GM19463 (cell line): ENCODE data around the gene METTL26.

Source experiments
- ATAC-seq: cut with Tn5 transposase; IDR thresholded peaks from one replicate; pipeline ENCODE4 v1.9.1; 2021; ENCODE audit warnings: mild to moderate bottlenecking, moderate library complexity; ENCODE audit not compliant: unreplicated experiment

The METTL26 gene

GRCh38 chr16:660459-661183 lies 24.5 kb upstream of the METTL26 start:
- peak; percentile 78 for ATAC-seq

GRCh38 chr16:660132-660458 lies 24.0 kb upstream of the METTL26 start:
- ATAC-seq: no peak

DNA sequence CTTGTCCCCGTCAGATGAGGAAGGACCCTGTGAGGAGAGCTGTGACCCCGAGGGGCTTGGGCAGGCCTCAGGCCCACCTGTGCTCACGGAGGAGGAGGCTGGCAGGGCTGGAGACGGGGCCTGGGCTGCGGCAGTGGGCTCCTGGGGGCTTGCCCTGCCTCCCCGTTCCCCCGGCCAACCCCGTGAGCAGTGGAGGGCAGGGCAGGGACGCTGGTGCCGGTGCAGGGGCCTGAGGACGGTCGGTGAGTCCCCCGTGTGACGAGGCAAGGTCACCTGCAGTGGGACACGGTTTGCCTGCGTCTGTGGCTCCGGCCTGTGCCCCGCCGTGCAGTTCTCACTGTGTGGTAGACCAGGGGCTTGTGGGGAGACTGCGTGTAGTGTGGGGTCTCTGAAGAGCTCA lies 23.5 kb upstream of the METTL26 start:
- ATAC-seq: no peak

DNA sequence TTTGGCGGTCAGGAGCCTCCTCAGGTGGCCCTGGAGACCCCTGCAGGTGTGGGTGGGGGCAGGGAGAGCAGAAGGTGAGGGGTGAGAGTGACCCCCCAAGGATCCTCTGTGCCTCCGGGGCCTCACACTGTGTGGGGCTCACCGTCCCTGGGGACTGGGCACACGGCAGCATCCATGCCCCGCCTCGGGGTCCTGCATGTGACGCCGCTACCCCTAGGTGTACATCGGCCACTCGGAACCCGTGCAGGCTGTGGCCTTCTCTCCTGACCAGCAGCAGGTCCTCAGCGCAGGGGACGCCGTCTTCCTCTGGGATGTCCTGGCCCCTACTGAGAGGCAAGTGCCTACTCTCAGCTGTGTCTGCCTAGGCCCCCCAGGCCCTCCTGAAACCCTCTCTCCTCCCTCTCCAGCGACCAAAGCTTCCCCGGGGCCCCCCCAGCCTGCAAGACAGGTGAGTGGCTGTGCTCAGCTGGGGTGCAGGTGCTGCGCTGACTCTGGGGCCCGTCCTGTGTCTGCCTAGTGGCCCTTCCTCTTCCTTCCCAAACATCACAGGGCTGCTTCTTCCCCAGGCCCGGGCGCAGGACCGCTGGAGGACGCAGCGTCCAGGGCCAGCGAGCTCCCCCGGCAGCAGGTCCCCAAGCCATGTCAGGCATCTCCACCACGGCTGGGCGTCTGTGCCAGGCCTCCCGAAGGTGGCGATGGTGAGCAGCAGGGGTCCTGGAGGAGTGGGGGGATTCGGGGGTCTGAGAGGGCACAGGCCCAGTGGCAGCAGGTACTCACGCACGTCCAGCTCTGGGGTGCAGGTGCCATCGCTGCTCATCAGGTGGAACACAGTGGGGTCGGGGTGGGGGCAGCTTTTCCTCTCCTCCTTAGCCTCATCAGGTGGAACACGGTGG lies 22.8 kb upstream of the METTL26 start:
- ATAC-seq: no peak

DNA sequence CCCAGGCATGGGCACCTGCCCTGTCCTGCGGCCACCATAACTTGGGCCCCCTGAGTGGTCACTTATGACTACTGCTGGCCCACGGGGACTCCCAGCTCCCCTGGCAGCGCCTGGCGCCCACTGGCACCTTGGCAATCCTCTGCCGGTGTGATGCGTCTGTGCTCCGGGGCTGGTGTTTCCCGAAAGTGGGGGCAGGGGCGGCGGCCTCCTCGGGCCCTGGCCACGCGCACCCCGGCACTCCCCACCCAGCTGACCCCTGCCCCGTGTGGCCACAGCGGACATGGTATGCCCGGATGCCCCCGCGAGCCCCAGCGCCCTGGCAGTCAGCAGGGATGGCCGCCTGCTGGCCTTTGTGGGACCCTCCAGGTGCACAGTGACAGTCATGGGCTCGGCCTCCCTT lies 21.4 kb upstream of the METTL26 start:
- ATAC-seq: no peak

GRCh38 chr16:654034-654433 lies 17.9 kb upstream of the METTL26 start:
- no peak for ATAC-seq

DNA sequence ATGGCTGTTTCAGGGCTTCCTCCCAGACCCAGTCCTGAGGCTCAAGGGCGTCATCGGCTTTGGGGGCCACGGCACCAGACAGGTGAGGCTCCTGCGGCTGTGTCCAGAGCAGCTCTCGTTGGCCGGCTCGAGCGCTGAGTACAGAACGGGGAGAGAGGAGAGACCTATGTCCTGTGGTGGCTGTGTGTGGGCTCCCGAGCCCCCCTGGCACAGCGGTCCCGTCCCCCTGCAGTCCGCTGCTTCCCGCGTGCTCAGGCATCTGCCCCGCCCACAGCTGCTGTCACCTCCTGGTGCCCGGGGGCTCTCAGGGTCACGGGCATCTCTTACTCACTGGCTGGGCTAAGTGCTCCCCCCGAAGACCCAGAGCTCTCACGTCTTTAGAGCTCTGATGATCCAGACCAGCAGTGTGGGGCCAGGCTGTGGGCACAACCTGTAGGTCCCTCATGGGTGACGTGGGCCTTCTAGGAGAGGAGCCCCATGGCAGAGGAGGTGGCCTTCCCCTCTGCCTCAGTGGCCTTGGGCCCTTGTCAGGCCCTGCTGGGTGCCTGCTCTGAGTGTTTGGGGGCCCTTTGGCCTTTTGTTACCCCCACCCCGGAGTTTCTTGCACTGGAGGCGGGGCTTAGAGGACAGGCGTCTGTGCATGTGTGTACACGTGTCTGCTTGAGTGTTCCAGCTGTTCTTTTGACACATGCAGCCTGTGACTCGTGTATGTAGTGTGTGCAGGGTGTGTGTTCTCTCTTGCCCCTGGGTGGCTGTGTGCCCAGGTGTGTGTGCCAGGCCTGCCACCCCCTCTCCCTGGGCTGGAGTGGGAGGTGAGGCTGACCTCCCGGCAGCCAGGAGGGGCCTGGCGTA lies 16.6 kb upstream of the METTL26 start:
- no peak for ATAC-seq

DNA sequence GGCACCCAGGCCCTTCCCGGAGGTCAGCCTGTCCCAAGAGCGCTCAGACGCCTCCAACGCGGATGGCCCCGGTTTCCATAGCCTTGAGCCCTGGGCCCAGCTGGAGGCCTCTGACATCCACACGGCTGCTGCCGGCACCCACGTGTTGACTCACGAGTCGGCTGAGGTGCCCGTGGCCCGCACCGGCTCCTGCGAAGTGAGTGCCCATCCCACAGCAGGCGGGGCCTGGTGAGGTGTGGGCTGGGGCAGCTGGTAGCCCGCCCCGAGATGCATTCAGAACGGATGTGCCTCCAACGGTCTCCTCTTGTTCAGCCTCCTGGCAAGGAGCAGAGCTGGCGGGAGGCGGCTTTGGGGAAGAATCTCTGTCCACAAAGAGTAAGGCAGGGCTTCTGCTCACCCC lies 15.7 kb upstream of the METTL26 start:
- ATAC-seq: no peak

- peak; percentile 8 for ATAC-seq
Measured at GRCh38 chr16:649631-650030, 13.5 kb upstream of the METTL26 start.

- ATAC-seq: peak; percentile 86
Measured at GRCh38 chr16:648781-649589, 12.9 kb upstream of the METTL26 start, which contains the start of gene WDR90. WDR90 (plus strand) TSS chr16:649365; CDS start chr16:649417, 52 bp downstream.

- no peak for ATAC-seq
Measured at GRCh38 chr16:648071-648780, 12.1 kb upstream of the METTL26 start.

- no peak for ATAC-seq
Measured at GRCh38 chr16:647173-647902, 11.2 kb upstream of the METTL26 start.

GRCh38 chr16:646679-647172 lies 10.6 kb upstream of the METTL26 start:
- ATAC-seq: no peak

DNA sequence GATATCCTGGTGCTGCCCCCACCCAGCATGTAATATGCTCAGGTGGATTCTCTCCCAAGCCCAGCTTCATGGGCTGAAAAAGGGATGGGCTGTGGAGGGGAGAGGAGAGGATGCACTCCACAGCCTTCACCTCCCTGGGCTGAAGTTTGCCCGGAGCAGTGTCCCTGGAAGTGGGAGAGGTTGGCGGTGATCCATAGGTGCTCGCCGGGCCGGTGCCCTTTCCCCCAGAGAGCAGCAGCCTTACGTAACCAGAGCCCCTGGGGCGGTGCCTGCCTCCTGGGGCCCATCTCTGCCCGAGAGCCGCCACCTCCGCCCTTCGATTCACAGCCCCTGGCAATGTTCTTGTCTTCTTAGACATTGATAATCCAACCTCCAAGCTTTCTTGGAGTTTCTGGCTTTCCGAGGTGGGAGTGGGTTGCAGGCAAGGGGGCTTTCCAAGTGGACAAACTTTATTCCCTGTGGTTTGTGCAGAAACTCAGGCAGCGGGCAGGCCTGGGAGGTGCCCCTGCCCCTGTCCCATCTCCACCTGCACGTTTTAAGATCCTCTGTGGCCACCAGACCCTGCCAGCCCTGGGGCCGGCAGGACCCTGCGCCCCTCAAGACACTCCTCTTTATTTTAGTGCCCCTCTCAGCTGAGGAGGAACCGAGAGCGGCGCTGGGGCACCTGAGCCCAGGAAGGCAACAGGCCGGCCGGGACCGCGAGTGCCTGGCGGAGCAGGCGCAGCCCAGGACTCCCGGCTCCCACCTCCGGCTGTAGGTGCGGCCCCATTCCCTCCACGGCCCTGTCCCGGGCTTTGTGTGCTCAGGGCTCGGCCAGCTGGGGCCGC lies 10.0 kb upstream of the METTL26 start:
- ATAC-seq: no peak

GRCh38 chr16:644556-644955 lies 8.5 kb upstream of the METTL26 start:
- ATAC-seq: no peak

GRCh38 chr16:643050-643368 lies 6.9 kb upstream of the METTL26 start:
- no peak for ATAC-seq

DNA sequence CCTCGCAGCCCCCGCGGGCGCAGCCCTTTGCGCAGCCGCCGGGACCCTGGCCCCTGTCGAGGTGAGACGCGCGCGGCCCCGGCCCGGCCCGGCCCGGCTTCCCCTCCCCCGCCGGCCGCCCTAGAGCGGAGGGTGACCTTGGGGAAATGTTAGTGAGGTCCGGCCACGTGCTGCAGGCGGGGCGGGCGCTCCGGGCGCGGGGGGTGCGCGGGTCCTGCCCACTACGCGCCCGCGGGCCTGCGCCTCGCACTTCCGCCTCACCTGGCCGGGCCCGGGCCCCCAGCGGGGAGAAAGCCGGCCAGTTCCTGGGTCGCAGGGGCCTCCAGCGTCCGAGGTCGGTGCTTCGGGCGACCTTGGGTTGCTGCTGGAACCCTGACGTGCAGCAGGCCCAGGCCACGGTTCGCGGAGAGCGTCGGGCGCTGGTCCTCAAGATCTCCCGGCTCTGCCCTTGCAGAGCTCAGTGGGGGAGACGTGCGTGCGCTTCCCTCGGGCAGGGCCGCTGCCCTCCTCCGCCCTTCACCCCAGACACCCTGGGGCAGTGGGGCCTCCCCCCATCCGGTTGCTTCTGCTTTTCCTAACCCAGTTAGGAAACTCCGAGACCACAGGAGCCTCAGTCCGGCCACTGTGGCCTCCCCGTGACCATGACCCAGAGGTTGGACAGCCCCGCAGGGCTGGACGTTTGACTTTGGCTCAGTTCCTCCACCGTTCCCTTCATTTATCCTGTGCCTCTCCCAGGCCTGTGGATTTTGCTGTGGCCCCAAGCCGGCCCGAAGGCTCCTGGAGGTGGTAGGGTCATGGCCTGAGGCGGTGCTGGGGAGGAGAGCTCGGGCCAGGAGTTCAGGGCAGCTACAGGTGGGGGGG lies 6.3 kb upstream of the METTL26 start:
- ATAC-seq: peak; percentile 53
